Liver (tissue), 3 donors: ENCODE measurements around the gene SLC35A2.

ENCODE experiments used
- CTCF ChIP-seq: fragments of 150-350 bp; IDR thresholded peaks from 2 replicates; pipeline ENCODE4 v1.5.1; 2017; ENCODE audit warnings: improper control_type of control experiment, low read depth, low read length; ENCODE audit not compliant: missing input control
- EGR1 ChIP-seq, 2 donors: IDR thresholded peaks; 2 replicates each; pipeline ENCODE4 v1.6.1; 2016 to 2018; ENCODE audit warnings: antibody characterized with exemption in 2 of 2, low read depth in 2 of 2
- GABPA ChIP-seq, 2 donors: IDR thresholded peaks in 1 of 2; conservative IDR thresholded peaks in 1 of 2; 2 replicates each; pipeline ENCODE4 v1.6.1; 2016; ENCODE audit warnings: antibody characterized with exemption in 2 of 2, mild to moderate bottlenecking in 1 of 2, moderate library complexity in 1 of 2
- NR2F2 ChIP-seq: IDR thresholded peaks from 2 replicates; pipeline ENCODE4 v1.6.1; 2016; ENCODE audit warnings: antibody characterized with exemption
- TAF1 ChIP-seq: conservative IDR thresholded peaks from 2 replicates; pipeline ENCODE4 v1.6.1; 2016; ENCODE audit warnings: antibody characterized with exemption, mild to moderate bottlenecking
- YY1 ChIP-seq: IDR thresholded peaks from 2 replicates; pipeline ENCODE4 v1.6.1; 2016; ENCODE audit warnings: antibody characterized with exemption, mild to moderate bottlenecking
- TF ChIP-seq, protein P1 (sequence below): IDR thresholded peaks from 2 replicates; pipeline ENCODE4 v1.6.1; 2016; ENCODE audit warnings: antibody characterized with exemption
- donor health status: healthy.
- donor health status: healthy.

GRCh38 chrX:48957827-48958634 lies 46.6 kb upstream of the SLC35A2 start:
- peak; percentile 7 for TF ChIP-seq CTCF
- TF ChIP-seq NR2F2: no peak
- peak; percentile 88 to 95 for TF ChIP-seq GABPA (IDR thresholded peaks at IDR 0.05 in 1 of 2, conservative IDR thresholded peaks at IDR 0.05 in 1 of 2)
- no peak for TF ChIP-seq YY1
- peak in 1 of 2 donors; percentile 37 for TF ChIP-seq EGR1 (IDR thresholded peaks at IDR 0.05; ENCODE audit: low read depth in 2 of 2)
- no peak for TF ChIP-seq TAF1
- TF ChIP-seq, protein P1, sequence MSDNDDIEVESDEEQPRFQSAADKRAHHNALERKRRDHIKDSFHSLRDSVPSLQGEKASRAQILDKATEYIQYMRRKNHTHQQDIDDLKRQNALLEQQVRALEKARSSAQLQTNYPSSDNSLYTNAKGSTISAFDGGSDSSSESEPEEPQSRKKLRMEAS: peak; percentile 15
